AG04450 (cell line): ENCODE results near the gene LCMT2. TPM values are rescaled to one million over a fixed set of nuclear protein-coding genes. Genes with fewer than 3 reads are reported as not detected.

Source experiments
- CTCF ChIA-PET: fragments of 300-600, 350-600 bp; formaldehyde crosslinking; extraction: SDS; loops from one replicate; lab custom pipeline; 2022; ENCODE audit warnings: antibody characterized with exemption, inconsistent platforms; lab: Charles Lee
- POLR2A ChIA-PET: fragments of 350-600 bp; formaldehyde crosslinking; extraction: SDS; loops from one replicate; lab custom pipeline; 2021; ENCODE audit warnings: antibody characterized with exemption, inconsistent platforms; lab: Yijun Ruan, JAX
- DNase-seq: peaks from one replicate; pipeline ENCODE4 v3.0.0-alpha.2; 2011; ENCODE audit warnings: low read depth, low spot score
- H3K27ac ChIP-seq: one replicate; pipeline ENCODE4 v1.5.1; 2012; ENCODE audit warnings: low read depth, low read length, control low read depth
- H3K27me3 ChIP-seq: one replicate; pipeline ENCODE4 v1.6.0; 2012; ENCODE audit warnings: low read length; ENCODE audit not compliant: control insufficient read depth, insufficient read depth
- H3K4me3 ChIP-seq: 2 replicates; pipeline ENCODE4 v1.5.1; 2011; ENCODE audit warnings: mild to moderate bottlenecking, low read depth, low read length, control low read depth
- H3K9me3 ChIP-seq: 2 replicates; pipeline ENCODE4 v1.5.1; 2012; ENCODE audit warnings: low read length; ENCODE audit not compliant: control insufficient read depth, insufficient read depth
- polyA plus RNA-seq: library from polyadenylated mRNA; depleted of rRNA; stranded (reverse); fragments of >200 nt; gene quantifications from 2 replicates; pipeline ENCODE4 v1.2.3, GENCODE V29; 2011
- TF ChIP-seq, protein P1 (sequence below): IDR thresholded peaks from 2 replicates; pipeline ENCODE4 v1.5.1; 2011; ENCODE audit warnings: low read depth, low read length, control low read depth, inconsistent platforms

The LCMT2 gene
- polyA plus RNA-seq, 1 experiment = 11.7 TPM

DNA sequence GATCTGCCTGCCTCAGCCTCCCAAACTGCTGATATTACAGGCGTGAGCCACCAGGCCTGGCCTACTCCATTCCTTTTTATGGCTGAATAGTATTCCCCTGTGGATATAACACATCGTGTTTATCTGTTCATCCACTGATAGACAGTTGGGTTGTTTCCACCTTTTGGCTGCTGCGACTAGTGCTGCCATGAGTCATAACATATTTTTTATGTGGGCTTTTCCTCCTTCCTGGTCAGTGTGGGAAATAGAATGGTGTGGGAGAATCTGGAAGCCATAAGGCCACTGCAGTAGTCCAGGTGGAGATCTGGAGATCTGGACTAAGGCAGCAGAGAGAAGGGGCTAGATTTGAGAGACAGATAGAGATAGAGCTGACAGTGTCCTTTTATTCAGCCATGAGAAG, 16.2 kb downstream of the LCMT2 start:
- Histone ChIP-seq H3K9me3 (no peaks in the 10 kb centered on the region), H3K4me3 (no peak overlapping the region), H3K27me3 (peaks cover 32% of the 10 kb centered on the region), H3K27ac (no peak overlapping the region)
- TF ChIP-seq, protein P1, sequence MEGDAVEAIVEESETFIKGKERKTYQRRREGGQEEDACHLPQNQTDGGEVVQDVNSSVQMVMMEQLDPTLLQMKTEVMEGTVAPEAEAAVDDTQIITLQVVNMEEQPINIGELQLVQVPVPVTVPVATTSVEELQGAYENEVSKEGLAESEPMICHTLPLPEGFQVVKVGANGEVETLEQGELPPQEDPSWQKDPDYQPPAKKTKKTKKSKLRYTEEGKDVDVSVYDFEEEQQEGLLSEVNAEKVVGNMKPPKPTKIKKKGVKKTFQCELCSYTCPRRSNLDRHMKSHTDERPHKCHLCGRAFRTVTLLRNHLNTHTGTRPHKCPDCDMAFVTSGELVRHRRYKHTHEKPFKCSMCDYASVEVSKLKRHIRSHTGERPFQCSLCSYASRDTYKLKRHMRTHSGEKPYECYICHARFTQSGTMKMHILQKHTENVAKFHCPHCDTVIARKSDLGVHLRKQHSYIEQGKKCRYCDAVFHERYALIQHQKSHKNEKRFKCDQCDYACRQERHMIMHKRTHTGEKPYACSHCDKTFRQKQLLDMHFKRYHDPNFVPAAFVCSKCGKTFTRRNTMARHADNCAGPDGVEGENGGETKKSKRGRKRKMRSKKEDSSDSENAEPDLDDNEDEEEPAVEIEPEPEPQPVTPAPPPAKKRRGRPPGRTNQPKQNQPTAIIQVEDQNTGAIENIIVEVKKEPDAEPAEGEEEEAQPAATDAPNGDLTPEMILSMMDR = no peak
- no peak for DNase-seq
- POLR2A ChIA-PET = no interaction called here
- CTCF ChIA-PET = no interaction called here

- DNase-seq = no peak
- ChIA-PET CTCF (no interaction called here), POLR2A (interaction anchor here (0.5 kb wide), 1 partner anchor 123 kb away, joined by 6 read pairs; no protein-coding TSS in a partner anchor)
- Histone ChIP-seq H3K27me3 (peaks cover 30% of the 10 kb centered on the region), H3K27ac (no peak overlapping the region), H3K4me3 (no peak overlapping the region), H3K9me3 (no peaks in the 10 kb centered on the region)
- TF ChIP-seq, protein P1 = no peak
Measured at GRCh38 chr15:43312378-43312777, 18.0 kb downstream of the LCMT2 start.

- Histone ChIP-seq H3K9me3 (no peaks in the 10 kb centered on the region), H3K27me3 (peaks cover 32% of the 10 kb centered on the region), H3K4me3 (no peak within 1 kb of the TSS), H3K27ac (no peak within 1 kb of the TSS)
- POLR2A ChIA-PET = no interaction called here
- CTCF ChIA-PET = interaction anchor here (1.0 kb wide), 1 partner anchor 77 kb away, joined by 3 read pairs; no protein-coding TSS in a partner anchor
- TF ChIP-seq, protein P1 = no peak
- DNase-seq = no peak
Measured at GRCh38 chr15:43302205-43302817, 28.1 kb downstream of the LCMT2 start, which contains the start of gene TGM7. Gene TGM7, minus strand, starts transcription at chr15:43302255.

DNA sequence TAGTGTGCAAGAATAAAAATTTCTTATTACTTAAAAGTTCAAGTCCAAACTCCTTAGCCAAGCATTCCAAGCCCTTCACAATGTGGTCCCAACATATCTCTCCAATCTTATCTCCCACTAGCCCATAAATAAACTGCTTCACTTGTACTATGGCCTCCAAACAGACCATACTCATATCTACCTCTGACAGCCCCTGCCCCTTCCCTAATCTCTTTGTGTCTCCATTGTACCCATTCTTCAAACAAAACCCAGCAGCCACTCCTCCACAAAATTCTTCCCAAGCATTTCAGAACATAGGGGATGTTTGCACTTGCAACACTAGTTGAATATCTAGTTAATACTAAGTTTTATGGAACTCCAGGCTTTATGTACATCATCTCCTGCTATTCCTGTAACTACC, 30.5 kb downstream of the LCMT2 start:
- Histone ChIP-seq H3K4me3 (no peak overlapping the region), H3K27me3 (peaks cover 23% of the 10 kb centered on the region), H3K9me3 (no peaks in the 10 kb centered on the region), H3K27ac (no peak overlapping the region)
- no peak for DNase-seq
- CTCF ChIA-PET = interaction anchor here (1.2 kb wide), 1 partner anchor 15 kb away, joined by 5 read pairs; no protein-coding TSS in a partner anchor
- TF ChIP-seq, protein P1 = no peak
- POLR2A ChIA-PET = no interaction called here

DNA sequence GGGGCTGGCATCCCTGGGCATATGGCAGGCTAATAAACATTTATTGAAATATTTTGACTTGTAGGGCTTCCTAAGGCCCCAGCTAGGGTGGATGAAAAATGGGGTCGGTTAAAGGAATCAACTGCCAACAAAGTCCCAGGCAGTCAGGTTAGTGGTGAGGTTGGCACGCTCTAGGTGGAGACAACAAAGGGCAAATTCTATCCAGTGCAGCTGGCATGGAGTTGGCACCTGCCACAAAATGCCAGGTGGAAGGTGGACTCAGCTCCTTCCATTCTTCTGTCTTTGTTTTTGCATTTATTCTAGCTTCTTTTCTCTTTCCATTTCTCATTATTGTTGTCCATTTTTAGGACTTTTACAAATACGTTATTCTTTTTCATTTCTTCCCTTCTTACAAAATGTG, 31.0 kb downstream of the LCMT2 start:
- Histone ChIP-seq H3K27ac (no peak overlapping the region), H3K27me3 (peaks cover 26% of the 10 kb centered on the region), H3K4me3 (no peak overlapping the region), H3K9me3 (no peaks in the 10 kb centered on the region)
- no peak for DNase-seq
- POLR2A ChIA-PET = no interaction called here
- CTCF ChIA-PET = no interaction called here
- TF ChIP-seq, protein P1 = no peak
